Measurements from ENCODE around the gene ACTR3.

- TF ChIP-seq, protein P1, sequence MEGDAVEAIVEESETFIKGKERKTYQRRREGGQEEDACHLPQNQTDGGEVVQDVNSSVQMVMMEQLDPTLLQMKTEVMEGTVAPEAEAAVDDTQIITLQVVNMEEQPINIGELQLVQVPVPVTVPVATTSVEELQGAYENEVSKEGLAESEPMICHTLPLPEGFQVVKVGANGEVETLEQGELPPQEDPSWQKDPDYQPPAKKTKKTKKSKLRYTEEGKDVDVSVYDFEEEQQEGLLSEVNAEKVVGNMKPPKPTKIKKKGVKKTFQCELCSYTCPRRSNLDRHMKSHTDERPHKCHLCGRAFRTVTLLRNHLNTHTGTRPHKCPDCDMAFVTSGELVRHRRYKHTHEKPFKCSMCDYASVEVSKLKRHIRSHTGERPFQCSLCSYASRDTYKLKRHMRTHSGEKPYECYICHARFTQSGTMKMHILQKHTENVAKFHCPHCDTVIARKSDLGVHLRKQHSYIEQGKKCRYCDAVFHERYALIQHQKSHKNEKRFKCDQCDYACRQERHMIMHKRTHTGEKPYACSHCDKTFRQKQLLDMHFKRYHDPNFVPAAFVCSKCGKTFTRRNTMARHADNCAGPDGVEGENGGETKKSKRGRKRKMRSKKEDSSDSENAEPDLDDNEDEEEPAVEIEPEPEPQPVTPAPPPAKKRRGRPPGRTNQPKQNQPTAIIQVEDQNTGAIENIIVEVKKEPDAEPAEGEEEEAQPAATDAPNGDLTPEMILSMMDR (IDR thresholded peaks at IDR 0.05), result no peak
- TF ChIP-seq POLR2A (IDR thresholded peaks at IDR 0.05) (no peak), EP300 (IDR thresholded peaks at IDR 0.05) (no peak), POLR2AphosphoS5 (IDR thresholded peaks at IDR 0.05) (no peak)
These were observed 32.4 kb upstream of the ACTR3 start for GRCh38 chr2:113857464-113857863.
